Peyer's patch (tissue), 4 donors: ENCODE measurements around the gene RXRA.

Experiments used
- CTCF ChIP-seq, 6 experiments: fragments of 450-650 bp in 4 of 6; fragments of 200-600 bp in 2 of 6; sonication (generic) in 1 of 6; IDR thresholded peaks; one replicate each; pipeline ENCODE4 v1.5.1; 2017 to 2019; ENCODE audit warnings: antibody characterized with exemption in 6 of 6, mild to moderate bottlenecking in 3 of 6, moderate library complexity in 1 of 6
- POLR2A ChIP-seq, 2 donors: fragments of 450-650 bp; IDR thresholded peaks; one replicate each; pipeline ENCODE4 v1.5.1; 2017; ENCODE audit warnings: antibody characterized with exemption in 2 of 2, mild to moderate bottlenecking in 2 of 2, moderate library complexity in 2 of 2

- TF ChIP-seq CTCF (IDR thresholded peaks at IDR 0.05) (no peak), POLR2A (IDR thresholded peaks at IDR 0.05) (no peak)
Observed at GRCh38 chr9:134439368-134439784, 113.1 kb downstream of the RXRA start.
